ENCODE results near the gene C2CD5. TPM values are rescaled to one million over a fixed set of nuclear protein-coding genes. Genes with fewer than 3 reads are reported as not detected.

The C2CD5 gene
- total and polyA plus RNA-seq, 2 of the 4 experiments (the other 2 are of a cell fraction): 14.5 to 15.8 TPM

- CTCF ChIA-PET: no interaction called here
- TF ChIP-seq CTCF (conservative IDR thresholded peaks at IDR 0.05; ENCODE audit: low read depth, low read length) (no peak), RCOR1 (IDR thresholded peaks at IDR 0.05; ENCODE audit: insufficient replicate concordance, low read length) (no peak), MAFK (IDR thresholded peaks at IDR 0.05; ENCODE audit: low read depth, low read length) (no peak), POLR2A (IDR thresholded peaks at IDR 0.05; ENCODE audit: low read depth, low read length) (no peak), RAD21 (IDR thresholded peaks at IDR 0.05; ENCODE audit: low read length) (no peak), RFX5 (IDR thresholded peaks at IDR 0.05; ENCODE audit: low read depth, low read length) (no peak), BHLHE40 (IDR thresholded peaks at IDR 0.05; ENCODE audit: low read depth, low read length) (no peak), CHD1 (IDR thresholded peaks at IDR 0.05; ENCODE audit: low read depth, low read length) (no peak), ELK1 (IDR thresholded peaks at IDR 0.05; ENCODE audit: borderline replicate concordance, low read depth, low read length) (no peak)
- Histone ChIP-seq H2BK120ac (ENCODE audit: low read depth, low read length) (no peak overlapping the region), H3K27me3 (ENCODE audit: control insufficient read depth, insufficient read depth, low read length) (no peaks in the 10 kb centered on the region), H3K4me1 (ENCODE audit: control insufficient read depth, insufficient read depth, low read length) (no peaks in the 10 kb centered on the region), H4K20me1 (ENCODE audit: insufficient read depth, low read length) (no peaks in the 10 kb centered on the region), H4K91ac (ENCODE audit: insufficient read depth, low read depth, low read length) (no peak overlapping the region), H3K4me2 (ENCODE audit: low read depth, low read length) (no peak overlapping the region), H3K56ac (ENCODE audit: extremely low read depth, insufficient read depth, low read length) (no peak overlapping the region), H3K27ac (ENCODE audit: insufficient read depth, low read length) (no peak overlapping the region), H3K79me1 (ENCODE audit: low read depth in 1 of 2, low read length in 2 of 2) (no peaks in the 10 kb centered on the region), H3K14ac (replicated peaks; ENCODE audit: low read depth, low read length) (no peak overlapping the region), H3K4me3 (ENCODE audit: insufficient read depth, low read depth, low read length) (no peak overlapping the region), H3K36me3 (ENCODE audit: control insufficient read depth, insufficient read depth, low read length) (no peaks in the 10 kb centered on the region), H4K5ac (ENCODE audit: low read depth, low read length) (no peak overlapping the region), H3K9me1 (ENCODE audit: insufficient read depth, low read length) (no peaks in the 10 kb centered on the region), H4K8ac (ENCODE audit: low read depth in 2 of 2, low read length in 2 of 2) (no peak overlapping the region), H3K9ac (ENCODE audit: low read depth, low read length) (no peak overlapping the region), H3K9me3 (ENCODE audit: control insufficient read depth, insufficient read depth, low read length) (no peaks in the 10 kb centered on the region), H3K18ac (ENCODE audit: low read depth, low read length) (no peak overlapping the region), H2BK20ac (ENCODE audit: low read depth, low read length) (no peak overlapping the region), H3K4ac (ENCODE audit: low read depth, low read length) (no peak overlapping the region), H2AK9ac (replicated peaks; ENCODE audit: low read depth, low read length, poor library complexity) (no peak overlapping the region), H3K23ac (ENCODE audit: low read depth, low read length) (no peak overlapping the region), H2AFZ (replicated peaks; ENCODE audit: low read length, poor library complexity) (no peak overlapping the region), H2BK5ac (ENCODE audit: low read depth, low read length, poor library complexity, severe bottlenecking) (no peak overlapping the region), H2AK5ac (ENCODE audit: low read depth, low read length) (no peak overlapping the region), H2BK15ac (ENCODE audit: low read depth, low read length) (no peak overlapping the region)
- in situ Hi-C loops (cut with MboI; ENCODE audit: low sequenced_read_pairs): no loop called here
- WGBS, 2 experiments (ENCODE audit: extremely low coverage in 2 of 2, insufficient read length in 1 of 2): no CpG with 5 or more reads among the region's 3 CpGs
- BruUV-seq (replicated peaks): no TSS peak
- no peak for ATAC-seq (ENCODE audit: low read depth)
- dilution Hi-C loops (cut with HindIII; ENCODE audit: low sequenced_read_pairs, unreplicated experiment): no loop called here
- POLR2A ChIA-PET (ENCODE audit: unreplicated experiment): no interaction called here
- DNase-seq: no peak
- intact Hi-C loops (cut with micrococcal nuclease): no loop called here
Measured at GRCh38 chr12:22407397-22407796, 136.9 kb downstream of the C2CD5 start.

Measured in IMR-90 (cell line).